Naive thymus-derived CD4-positive, alpha-beta T cell (primary cell): ENCODE results near the gene GJC1. TPM values are rescaled to one million over a fixed set of nuclear protein-coding genes. Genes with fewer than 3 reads are reported as not detected.

Experiments used
- ATAC-seq: fragments of 150-1000 bp; cut with Tn5 transposase; 2 replicates; pipeline ENCODE4 v1.10.0; 2021; ENCODE audit warnings: mild to moderate bottlenecking, moderate library complexity
- CTCF ChIA-PET: fragments of 350-600 bp; sonication (Branson Sonifier 250); formaldehyde crosslinking; loops from one replicate; lab custom pipeline; 2021; ENCODE audit warnings: antibody characterized with exemption; lab: Charles Lee
- POLR2A ChIA-PET: fragments of 350-600 bp; sonication (Branson Sonifier 250); formaldehyde crosslinking; loops from one replicate; lab custom pipeline; 2021; ENCODE audit warnings: antibody characterized with exemption, inconsistent platforms; lab: Charles Lee
- DNase-seq, 9 donors: peaks; one replicate each; pipeline versions ENCODE4 v3.0.0 to v3.0.0-alpha.2; 2020 to 2022; ENCODE audit warnings: mixed read lengths in 1 of 9
- H3K27ac ChIP-seq: one replicate; pipeline ENCODE4 v1.7.0; 2013; ENCODE audit warnings: mild to moderate bottlenecking, low read depth, low read length, moderate library complexity
- H3K27me3 ChIP-seq, 2 donors: one replicate each; pipeline ENCODE4 v1.7.0; 2013; ENCODE audit warnings: low read length in 2 of 2, mild to moderate bottlenecking in 2 of 2, moderate library complexity in 2 of 2; ENCODE audit not compliant: control insufficient read depth in 2 of 2, insufficient read depth in 2 of 2
- H3K36me3 ChIP-seq, 3 experiments: 1 replicate in 2 of 3; 2 replicates in 1 of 3; pipeline ENCODE4 v1.7.0; 2013; ENCODE audit warnings: low read length in 3 of 3, mild to moderate bottlenecking in 3 of 3, moderate library complexity in 1 of 3; ENCODE audit not compliant: insufficient read depth in 3 of 3, control insufficient read depth in 2 of 3
- H3K4me1 ChIP-seq, 2 donors: one replicate each; pipeline ENCODE4 v1.7.0; 2013; ENCODE audit warnings: low read length in 2 of 2, mild to moderate bottlenecking in 2 of 2, moderate library complexity in 1 of 2; ENCODE audit not compliant: control insufficient read depth in 2 of 2, insufficient read depth in 2 of 2
- H3K4me3 ChIP-seq: 2 replicates; pipeline ENCODE4 v1.7.0; 2013; ENCODE audit warnings: mild to moderate bottlenecking, low read length
- H3K9me3 ChIP-seq, 3 experiments: 1 replicate in 2 of 3; 2 replicates in 1 of 3; pipeline ENCODE4 v1.7.0; 2013; ENCODE audit warnings: low read length in 3 of 3; ENCODE audit not compliant: control insufficient read depth in 2 of 3
- H3K27ac Mint-ChIP-seq, 9 donors: one replicate each; pipeline ENCODE4 v1.8.0; 2020 to 2022; ENCODE audit warnings: mixed read lengths in 9 of 9, mild to moderate bottlenecking in 8 of 9, moderate library complexity in 5 of 9, inconsistent platforms in 2 of 9
- H3K27me3 Mint-ChIP-seq, 5 donors: one replicate each; pipeline ENCODE4 v1.8.0; 2021 to 2022; ENCODE audit warnings: mixed read lengths in 5 of 5, mild to moderate bottlenecking in 1 of 5
- H3K36me3 Mint-ChIP-seq, 5 donors: one replicate each; pipeline ENCODE4 v1.8.0; 2020 to 2022; ENCODE audit warnings: mixed read lengths in 5 of 5, mild to moderate bottlenecking in 3 of 5, inconsistent platforms in 1 of 5
- H3K4me1 Mint-ChIP-seq, 7 donors: one replicate each; pipeline ENCODE4 v1.8.0; 2020 to 2022; ENCODE audit warnings: mixed read lengths in 7 of 7, mild to moderate bottlenecking in 3 of 7, inconsistent platforms in 1 of 7
- H3K4me3 Mint-ChIP-seq, 10 donors: one replicate each; pipeline ENCODE4 v1.8.0; 2020 to 2022; ENCODE audit warnings: mild to moderate bottlenecking in 10 of 10, mixed read lengths in 10 of 10, moderate library complexity in 6 of 10, inconsistent platforms in 2 of 10
- H3K9me3 Mint-ChIP-seq, 11 donors: one replicate each; pipeline ENCODE4 v1.8.0; 2020 to 2022; ENCODE audit warnings: mixed read lengths in 11 of 11, mild to moderate bottlenecking in 4 of 11, inconsistent platforms in 1 of 11, moderate library complexity in 1 of 11
- intact Hi-C, 2 donors: fragments of 100-400 bp; cut with micrococcal nuclease; formaldehyde crosslinking; loops; one replicate each; pipeline ENCODE4 v1.15.1; 2023
- polyA plus RNA-seq, 2 donors: library from polyadenylated mRNA; unstranded; fragments of 300-500 nt; fragmentation: Illumina TruSeq; gene quantifications; one replicate each; pipeline ENCODE4 v1.2.3, GENCODE V29; 2021
- total RNA-seq, 6 experiments: library from RNA in 5 of 6; stranded (reverse) in 5 of 6; gene quantifications; 1 replicate in 5 of 6; 2 replicates in 1 of 6; pipeline ENCODE4 v1.2.3 and lab custom pipeline; 2021 to 2026

The GJC1 gene
- total and polyA plus RNA-seq, 7 experiments from 2014 or later, result 0.20 to 1.4 TPM; not detected in 5

DNA sequence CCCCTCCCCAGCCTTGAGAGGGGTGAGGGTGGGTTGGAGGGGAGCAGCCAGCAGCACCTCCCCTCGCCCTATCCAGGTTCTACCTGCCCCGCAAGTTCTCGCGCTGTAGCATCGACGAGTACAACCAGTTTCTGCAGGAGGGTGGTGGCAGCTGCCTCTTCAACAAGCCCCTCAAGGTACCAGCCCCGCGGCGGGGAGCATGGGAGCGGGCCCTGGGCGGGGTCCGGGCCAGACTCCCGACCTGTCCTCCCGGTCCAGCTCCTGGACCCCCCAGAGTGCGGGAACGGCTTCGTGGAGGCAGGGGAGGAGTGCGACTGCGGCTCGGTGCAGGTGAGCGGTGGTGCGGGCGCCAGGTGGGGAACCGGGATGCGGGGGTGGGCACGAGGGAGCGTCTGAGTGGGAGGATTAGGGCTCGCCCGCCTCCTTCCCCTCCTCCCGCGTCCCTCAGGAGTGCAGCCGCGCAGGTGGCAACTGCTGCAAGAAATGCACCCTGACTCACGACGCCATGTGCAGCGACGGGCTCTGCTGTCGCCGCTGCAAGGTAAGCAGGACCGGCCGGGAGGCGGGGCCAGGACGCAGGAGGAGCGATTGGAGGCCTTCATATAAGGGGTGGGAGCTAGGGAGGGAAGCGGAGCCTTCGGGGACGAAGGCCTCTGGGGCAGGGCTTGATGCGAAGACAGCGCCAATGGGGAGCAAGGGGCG lies 54.8 kb downstream of the GJC1 start:
- Mint-ChIP-seq H3K36me3 (no peaks in the 10 kb centered on the region), H3K27ac (peak overlapping the region in 7 of 9 donors; percentile 58 to 80 (median 73)), H3K9me3 (no peaks in the 10 kb centered on the region), H3K4me1 (peaks cover 0 to 14% (median 9%) of the 10 kb centered on the region in 7 donors), H3K27me3 (peaks cover 0 to 10% (median 5%) of the 10 kb centered on the region in 5 donors), H3K4me3 (peak overlapping the region; percentile 88 to 93 (median 90))
- H3K36me3 ChIP-seq, result no peaks in the 10 kb centered on the region
- ATAC-seq (peak; percentile 96), DNase-seq (peak in 8 of 9 donors; percentile 83 to 95 (median 94))
- no peaks in the 10 kb centered on the region for H3K9me3 ChIP-seq
- POLR2A ChIA-PET, result interaction anchor here (1.1 kb wide), 1 partner anchor 89 kb away, joined by 5 read pairs; no protein-coding TSS in a partner anchor
- H3K27ac ChIP-seq, result peak overlapping the region; percentile 76
- no peaks in the 10 kb centered on the region for H3K27me3 ChIP-seq
- H3K4me3 ChIP-seq, result peak overlapping the region; percentile 87
- H3K4me1 ChIP-seq, result peaks cover 0 to 11% of the 10 kb centered on the region in 2 donors
- CTCF ChIA-PET, result interaction anchor here (0.6 to 13.5 kb wide), 10 partner anchors 9 to 386 kb away, joined by 3 to 146 read pairs (median 3); no protein-coding TSS in a partner anchor
- intact Hi-C loops, result loop anchor here (1.0 to 10.0 kb wide), 20 partner anchors 54 to 589 kb away; partner anchors contain the start of genes EFTUD2 (in 2 of the 2), C1QL1 (in 1 of the 2), DBF4B (in 1 of the 2) and DCAKD (in 1 of the 2)

DNA sequence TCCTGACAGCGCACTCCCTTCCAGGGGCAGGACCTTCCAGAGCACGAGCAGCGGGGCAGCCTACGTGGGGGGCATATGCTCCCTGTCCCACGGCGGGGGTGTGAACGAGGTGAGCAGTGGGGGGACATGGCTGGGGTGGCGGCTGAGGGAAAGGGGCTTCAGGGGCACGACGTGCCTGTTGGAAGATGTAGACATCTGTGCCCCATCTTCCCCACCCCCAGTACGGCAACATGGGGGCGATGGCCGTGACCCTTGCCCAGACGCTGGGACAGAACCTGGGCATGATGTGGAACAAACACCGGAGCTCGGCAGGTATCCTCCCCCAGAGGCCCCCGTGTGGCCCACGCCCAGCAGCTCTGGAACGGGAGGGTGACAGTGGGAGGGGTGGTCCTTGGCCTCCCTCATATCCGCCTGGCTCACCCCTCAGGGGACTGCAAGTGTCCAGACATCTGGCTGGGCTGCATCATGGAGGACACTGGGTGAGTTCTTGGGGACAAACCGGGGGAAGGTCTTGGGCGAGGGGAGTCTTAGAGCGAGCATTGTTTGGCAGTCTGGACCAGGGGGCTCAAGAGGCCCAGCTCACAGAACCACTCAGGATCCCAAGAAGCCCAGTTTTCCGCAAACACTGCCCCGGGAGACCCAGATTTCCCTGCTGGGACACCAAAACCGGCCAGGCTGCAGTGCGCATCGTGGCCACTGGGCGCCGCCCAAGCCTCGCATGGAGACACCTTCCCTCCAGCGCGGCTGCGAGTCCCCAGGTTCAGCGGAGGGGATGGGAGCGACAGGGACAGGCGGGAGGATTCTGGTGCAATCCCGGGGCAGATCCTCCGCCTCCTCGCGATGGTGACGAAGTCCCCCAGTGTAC lies 55.6 kb downstream of the GJC1 start:
- CTCF ChIA-PET, result interaction anchor here (0.7 to 13.5 kb wide), 6 partner anchors 10 to 423 kb away, joined by 3 to 146 read pairs (median 5); no protein-coding TSS in a partner anchor

DNA sequence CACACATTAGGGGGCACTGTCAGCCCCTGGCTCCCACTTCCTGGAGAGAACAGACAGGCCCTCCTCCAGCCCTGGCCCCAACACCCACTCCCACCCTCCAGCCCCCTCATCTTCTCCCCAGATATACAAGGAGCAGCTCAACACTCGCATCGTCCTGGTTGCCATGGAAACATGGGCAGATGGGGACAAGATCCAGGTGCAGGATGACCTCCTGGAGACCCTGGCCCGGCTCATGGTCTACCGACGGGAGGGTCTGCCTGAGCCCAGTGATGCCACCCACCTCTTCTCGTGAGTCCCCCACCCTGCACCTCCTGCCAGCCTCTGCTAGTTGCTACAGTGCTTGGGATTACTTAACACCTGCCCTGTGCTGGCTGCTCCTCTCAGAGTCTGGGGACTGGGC lies 56.9 kb downstream of the GJC1 start:
- Histone ChIP-seq H3K27me3 (no peaks in the 10 kb centered on the region), H3K4me1 (peaks cover 0 to 5% of the 10 kb centered on the region in 2 donors), H3K4me3 (no peak overlapping the region), H3K27ac (no peak overlapping the region), H3K36me3 (no peaks in the 10 kb centered on the region), H3K9me3 (no peaks in the 10 kb centered on the region)
- H3K9me3 Mint-ChIP-seq, result no peaks in the 10 kb centered on the region
- ChIA-PET POLR2A (no interaction called here), CTCF (interaction anchor here (13.5 kb wide), 1 partner anchor 93 kb away, joined by 146 read pairs; no protein-coding TSS in a partner anchor)
- no peak overlapping the region for H3K4me3 Mint-ChIP-seq
- no peak overlapping the region for H3K27ac Mint-ChIP-seq
- peaks cover 0 to 15% (median 4%) of the 10 kb centered on the region in 7 donors for H3K4me1 Mint-ChIP-seq
- ATAC-seq (no peak), DNase-seq (no peak)
- intact Hi-C loops, result loop anchor here in 1 of 2 donors (10.0 kb wide), 1 partner anchor 542 kb away; the partner anchor contains the start of gene MAP3K14
- H3K36me3 Mint-ChIP-seq, result no peaks in the 10 kb centered on the region
- H3K27me3 Mint-ChIP-seq, result peaks cover 0 to 9% (median 7%) of the 10 kb centered on the region in 5 donors

More for the DNA sequence above, 55.6 kb downstream of the GJC1 start:
- Mint-ChIP-seq H3K27me3 (peaks cover 0 to 7% (median 5%) of the 10 kb centered on the region in 5 donors), H3K36me3 (no peaks in the 10 kb centered on the region), H3K4me1 (peaks cover 0 to 14% (median 9%) of the 10 kb centered on the region in 7 donors), H3K27ac (peak overlapping the region in 6 of 9 donors; percentile 43 to 80 (median 72)), H3K4me3 (peak overlapping the region; percentile 88 to 93 (median 90)), H3K9me3 (no peaks in the 10 kb centered on the region)
- Histone ChIP-seq H3K27ac (no peak overlapping the region), H3K27me3 (no peaks in the 10 kb centered on the region), H3K4me3 (peak overlapping the region; percentile 87), H3K9me3 (no peaks in the 10 kb centered on the region), H3K36me3 (no peaks in the 10 kb centered on the region), H3K4me1 (peaks cover 0 to 9% of the 10 kb centered on the region in 2 donors)
- intact Hi-C loops, result loop anchor here (1.0 to 10.0 kb wide), 20 partner anchors 54 to 588 kb away; partner anchors contain the start of genes EFTUD2 (in 2 of the 2), C1QL1 (in 1 of the 2), DBF4B (in 1 of the 2) and DCAKD (in 1 of the 2)
- POLR2A ChIA-PET, result interaction anchor here (0.6 kb wide), 1 partner anchor 1375 kb away, joined by 3 read pairs; no protein-coding TSS in a partner anchor
- ATAC-seq (peak; percentile 61), DNase-seq (peak; percentile 66 to 90 (median 83))

DNA sequence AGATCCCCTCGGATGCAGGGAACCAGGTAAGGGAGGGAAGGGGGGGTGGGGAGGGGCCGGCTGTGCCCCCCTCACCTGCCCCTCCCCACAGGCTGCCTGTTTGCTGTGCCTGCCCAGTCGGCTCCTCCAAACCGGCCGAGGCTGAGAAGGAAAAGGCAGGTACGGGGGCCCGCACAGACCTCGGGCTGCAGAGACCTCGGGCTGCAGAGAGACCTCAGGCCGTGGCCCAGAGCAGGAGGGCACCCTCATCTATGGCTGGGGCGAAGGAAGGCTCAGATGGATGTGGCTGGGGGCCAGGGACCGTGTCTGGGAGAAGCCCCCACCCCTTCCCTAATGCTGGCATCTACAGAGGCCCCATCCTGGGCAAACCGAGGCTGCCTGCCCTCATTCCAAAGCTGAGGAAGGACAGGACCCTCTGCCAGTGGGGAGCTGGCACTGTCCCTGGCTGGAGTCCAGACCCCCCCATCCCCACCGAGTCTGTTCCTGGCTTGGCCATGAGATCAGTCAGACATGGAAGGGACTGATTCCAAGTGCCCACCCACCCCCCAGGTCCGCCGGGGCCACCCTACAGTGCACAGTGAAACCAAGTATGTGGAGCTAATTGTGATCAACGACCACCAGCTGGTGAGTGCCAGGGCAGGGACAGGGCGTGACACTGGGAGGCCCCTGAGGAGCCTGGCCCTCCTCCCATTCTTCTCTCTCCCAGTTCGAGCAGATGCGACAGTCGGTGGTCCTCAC lies 57.6 kb downstream of the GJC1 start:
- H3K27me3 Mint-ChIP-seq, result peaks cover 0 to 11% (median 7%) of the 10 kb centered on the region in 5 donors
- Histone ChIP-seq H3K27ac (no peak overlapping the region), H3K36me3 (no peaks in the 10 kb centered on the region), H3K27me3 (no peaks in the 10 kb centered on the region), H3K9me3 (no peaks in the 10 kb centered on the region), H3K4me3 (no peak overlapping the region), H3K4me1 (peaks cover 0 to 5% of the 10 kb centered on the region in 2 donors)
- DNase-seq (no peak), ATAC-seq (no peak)
- H3K36me3 Mint-ChIP-seq, result no peaks in the 10 kb centered on the region
- peak overlapping the region in 1 of 10 donors; percentile 64 for H3K4me3 Mint-ChIP-seq
- no peaks in the 10 kb centered on the region for H3K9me3 Mint-ChIP-seq
- peaks cover 0 to 18% (median 4%) of the 10 kb centered on the region in 7 donors for H3K4me1 Mint-ChIP-seq
- POLR2A ChIA-PET, result no interaction called here
- CTCF ChIA-PET, result interaction anchor here (13.5 kb wide), 1 partner anchor 94 kb away, joined by 146 read pairs; no protein-coding TSS in a partner anchor
- intact Hi-C loops, result loop anchor here in 1 of 2 donors (10.0 kb wide), 1 partner anchor 542 kb away; the partner anchor contains the start of gene MAP3K14
- no peak overlapping the region for H3K27ac Mint-ChIP-seq

DNA sequence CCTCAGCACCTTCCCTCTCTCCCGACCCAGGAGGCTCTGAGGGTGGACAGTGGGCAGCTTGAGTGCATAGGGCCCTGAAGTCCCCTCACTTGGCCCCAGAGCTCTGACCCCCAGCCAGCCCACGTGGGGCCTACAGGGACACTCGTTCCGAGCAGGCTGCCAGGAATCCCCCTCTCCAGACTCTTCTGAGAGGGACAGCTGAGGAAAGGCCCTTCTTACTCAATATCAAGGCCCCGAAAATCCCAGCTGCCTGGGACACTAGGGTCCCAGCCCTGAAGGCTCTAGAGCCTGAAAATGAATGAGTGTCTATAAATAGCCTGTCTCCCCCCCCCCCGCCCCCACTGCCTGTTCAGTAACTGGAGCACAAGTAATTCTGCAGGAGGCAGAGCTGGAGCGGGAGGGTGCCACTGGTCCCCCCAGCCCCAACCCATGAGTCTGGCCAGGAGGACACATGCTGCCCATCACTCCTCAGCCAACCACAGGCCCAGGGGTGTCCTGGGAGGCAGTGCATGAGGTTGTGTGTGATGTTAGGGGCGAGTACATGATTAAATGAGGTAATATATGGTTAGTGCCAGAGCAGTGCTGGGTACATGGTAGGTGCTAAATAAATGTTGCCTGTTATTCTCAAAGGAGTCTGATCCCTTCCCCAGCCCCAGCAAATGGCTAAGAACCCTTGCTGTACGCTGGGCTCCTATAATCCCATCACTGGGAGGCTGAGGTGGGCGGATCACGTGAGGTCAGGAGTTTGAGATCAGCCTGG lies 59.7 kb downstream of the GJC1 start:
- Mint-ChIP-seq H3K4me1 (peaks cover 0 to 11% (median 0%) of the 10 kb centered on the region in 7 donors), H3K4me3 (no peak overlapping the region), H3K27ac (peak overlapping the region in 1 of 9 donors; percentile 30), H3K27me3 (peaks cover 0 to 15% (median 11%) of the 10 kb centered on the region in 5 donors), H3K9me3 (no peaks in the 10 kb centered on the region), H3K36me3 (no peaks in the 10 kb centered on the region)
- Histone ChIP-seq H3K36me3 (no peaks in the 10 kb centered on the region), H3K9me3 (no peaks in the 10 kb centered on the region), H3K27ac (no peak overlapping the region), H3K4me1 (no peaks in the 10 kb centered on the region), H3K27me3 (no peaks in the 10 kb centered on the region), H3K4me3 (no peak overlapping the region)
- ChIA-PET POLR2A (no interaction called here), CTCF (interaction anchor here (0.6 to 1.3 kb wide), 2 partner anchors 9 to 32 kb away, joined by 3 to 4 read pairs; no protein-coding TSS in a partner anchor)
- intact Hi-C loops, result loop anchor here in 1 of 2 donors (10.0 kb wide), 1 partner anchor 544 kb away; the partner anchor contains the start of gene MAP3K14
- DNase-seq, result no peak
- ATAC-seq, result no peak
